WERI-Rb-1 (cell line): ENCODE measurements around the gene INTS4.

ENCODE experiments used
- DNase-seq: peaks from one replicate; pipeline ENCODE4 v3.0.0-alpha.2; 2020
- H3K27ac ChIP-seq: fragments of 250-450 bp; sonication (Bioruptor Pico); 2 replicates; pipeline ENCODE4 v1.5.1; 2020; ENCODE audit warnings: mild to moderate bottlenecking, moderate library complexity
- H3K27me3 ChIP-seq: fragments of 250-450 bp; sonication (Bioruptor Pico); 2 replicates; pipeline ENCODE4 v1.5.1; 2021; ENCODE audit warnings: mild to moderate bottlenecking, low read depth, moderate library complexity; ENCODE audit not compliant: insufficient read depth, severe bottlenecking
- H3K36me3 ChIP-seq: fragments of 250-450 bp; sonication (Bioruptor Pico); 2 replicates; pipeline ENCODE4 v1.5.1; 2020; ENCODE audit warnings: mild to moderate bottlenecking, moderate library complexity
- H3K4me3 ChIP-seq: 2 replicates; pipeline ENCODE4 v1.5.1; 2011; ENCODE audit warnings: low read depth, mild to moderate bottlenecking, control low read depth, low read length
- H3K9me3 ChIP-seq: fragments of 250-450 bp; sonication (Bioruptor Pico); 2 replicates; pipeline ENCODE4 v1.5.1; 2021; ENCODE audit warnings: mild to moderate bottlenecking, moderate library complexity; ENCODE audit not compliant: severe bottlenecking
- TF ChIP-seq, protein P1 (sequence below): IDR thresholded peaks from 2 replicates; pipeline ENCODE4 v1.5.1; 2011; ENCODE audit warnings: low read depth, mild to moderate bottlenecking, control low read depth, inconsistent platforms, low read length

INTS4 gene

GRCh38 chr11:78027759-78028158, 33.3 kb upstream of the INTS4 start:
- no peak for DNase-seq
- no peak overlapping the region for H3K4me3 ChIP-seq
- no peaks in the 10 kb centered on the region for H3K9me3 ChIP-seq
- H3K27ac ChIP-seq = no peak overlapping the region
- no peaks in the 10 kb centered on the region for H3K27me3 ChIP-seq
- TF ChIP-seq, protein P1, sequence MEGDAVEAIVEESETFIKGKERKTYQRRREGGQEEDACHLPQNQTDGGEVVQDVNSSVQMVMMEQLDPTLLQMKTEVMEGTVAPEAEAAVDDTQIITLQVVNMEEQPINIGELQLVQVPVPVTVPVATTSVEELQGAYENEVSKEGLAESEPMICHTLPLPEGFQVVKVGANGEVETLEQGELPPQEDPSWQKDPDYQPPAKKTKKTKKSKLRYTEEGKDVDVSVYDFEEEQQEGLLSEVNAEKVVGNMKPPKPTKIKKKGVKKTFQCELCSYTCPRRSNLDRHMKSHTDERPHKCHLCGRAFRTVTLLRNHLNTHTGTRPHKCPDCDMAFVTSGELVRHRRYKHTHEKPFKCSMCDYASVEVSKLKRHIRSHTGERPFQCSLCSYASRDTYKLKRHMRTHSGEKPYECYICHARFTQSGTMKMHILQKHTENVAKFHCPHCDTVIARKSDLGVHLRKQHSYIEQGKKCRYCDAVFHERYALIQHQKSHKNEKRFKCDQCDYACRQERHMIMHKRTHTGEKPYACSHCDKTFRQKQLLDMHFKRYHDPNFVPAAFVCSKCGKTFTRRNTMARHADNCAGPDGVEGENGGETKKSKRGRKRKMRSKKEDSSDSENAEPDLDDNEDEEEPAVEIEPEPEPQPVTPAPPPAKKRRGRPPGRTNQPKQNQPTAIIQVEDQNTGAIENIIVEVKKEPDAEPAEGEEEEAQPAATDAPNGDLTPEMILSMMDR = no peak
- no peaks in the 10 kb centered on the region for H3K36me3 ChIP-seq

GRCh38 chr11:78025378-78025777, 30.9 kb upstream of the INTS4 start:
- Histone ChIP-seq H3K27ac (no peak overlapping the region), H3K4me3 (no peak overlapping the region), H3K36me3 (no peaks in the 10 kb centered on the region), H3K27me3 (no peaks in the 10 kb centered on the region), H3K9me3 (no peaks in the 10 kb centered on the region)
- no peak for DNase-seq
- TF ChIP-seq, protein P1 = no peak

GRCh38 chr11:78023426-78023825, 29.0 kb upstream of the INTS4 start:
- TF ChIP-seq, protein P1 = no peak
- no peak for DNase-seq
- no peak overlapping the region for H3K4me3 ChIP-seq
- no peak overlapping the region for H3K27ac ChIP-seq
- no peaks in the 10 kb centered on the region for H3K27me3 ChIP-seq
- H3K36me3 ChIP-seq = no peaks in the 10 kb centered on the region
- H3K9me3 ChIP-seq = no peaks in the 10 kb centered on the region

DNA sequence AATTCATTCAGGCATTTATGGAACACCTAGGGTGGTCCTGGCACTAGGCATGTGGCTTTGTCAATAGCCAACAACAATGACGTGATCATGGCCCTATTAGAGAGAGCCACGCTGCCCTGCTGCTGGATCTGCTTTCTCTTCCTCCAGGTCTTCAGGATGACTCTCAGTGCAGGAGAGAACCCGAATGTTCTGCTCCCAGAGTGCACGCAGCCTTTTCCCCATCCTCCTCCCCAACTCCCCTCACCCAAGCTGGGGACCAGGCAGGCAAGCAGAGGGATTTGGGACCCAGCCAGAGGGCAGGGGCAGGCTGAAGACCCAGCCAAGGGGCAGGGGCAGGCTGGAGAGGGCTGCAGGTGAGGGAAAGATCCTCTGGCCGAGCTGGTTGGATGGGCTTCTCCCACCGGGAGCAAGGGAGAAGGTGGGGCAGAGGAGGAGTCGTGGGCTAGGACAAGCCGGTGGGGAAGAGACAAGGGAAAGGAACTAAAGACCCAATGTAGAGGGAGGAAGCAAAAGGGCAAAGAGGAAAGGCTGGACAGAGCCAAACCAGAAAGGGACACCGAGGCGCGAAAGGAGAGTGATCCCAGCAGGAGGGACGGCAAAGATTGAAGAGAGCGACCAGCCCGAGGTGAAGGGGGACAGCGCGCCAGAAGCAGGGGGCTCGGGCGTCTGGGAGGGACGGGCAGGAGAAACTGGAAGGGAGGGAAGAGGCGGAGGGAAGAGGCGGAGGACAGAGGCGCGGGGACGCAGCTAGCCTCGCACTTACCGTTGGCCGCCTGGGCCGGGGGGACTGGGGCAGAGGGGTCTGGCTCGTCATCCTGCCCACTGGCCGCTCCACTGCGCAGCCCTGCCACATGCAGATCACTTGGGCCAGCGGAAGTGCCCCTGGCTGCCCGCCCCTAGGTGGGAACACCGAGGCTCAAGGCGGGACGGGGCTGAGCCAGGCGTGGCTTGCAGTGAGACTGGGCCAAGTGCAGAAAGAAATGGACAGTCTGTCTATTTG, 28.2 kb upstream of the INTS4 start, which contains the start of gene KCTD14:
Gene KCTD14, minus strand, starts transcription at position 880 of the 1,000 bp plus-strand sequence. Its CDS starts 27 bp downstream, at position 853.
- H3K9me3 ChIP-seq = no peaks in the 10 kb centered on the region
- H3K27ac ChIP-seq = no peak within 1 kb of the TSS
- H3K27me3 ChIP-seq = no peaks in the 10 kb centered on the region
- H3K4me3 ChIP-seq = no peak within 1 kb of the TSS
- H3K36me3 ChIP-seq = no peaks in the 10 kb centered on the region
- no peak for DNase-seq
- TF ChIP-seq, protein P1 = no peak

DNA sequence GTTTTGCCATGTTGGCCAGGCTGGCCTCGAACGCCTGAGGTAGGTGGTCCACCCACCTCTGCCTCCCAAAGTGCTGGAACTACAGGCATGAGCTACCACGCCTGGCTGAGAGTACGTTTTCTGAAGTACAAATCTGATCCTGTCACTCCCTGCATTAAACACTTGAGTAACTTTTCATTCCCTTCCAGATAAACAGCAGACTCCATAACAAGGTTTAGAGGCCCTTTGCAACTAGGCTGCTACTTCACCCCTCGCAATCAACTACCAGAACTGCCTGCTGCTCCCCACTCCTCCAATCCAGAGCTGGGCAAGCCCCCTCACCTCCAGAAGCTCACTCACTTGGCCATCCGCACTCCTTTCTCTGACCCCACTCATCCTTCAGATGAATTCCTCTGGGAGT, 27.1 kb upstream of the INTS4 start:
- no peak overlapping the region for H3K4me3 ChIP-seq
- no peaks in the 10 kb centered on the region for H3K36me3 ChIP-seq
- no peak overlapping the region for H3K27ac ChIP-seq
- DNase-seq = no peak
- no peaks in the 10 kb centered on the region for H3K27me3 ChIP-seq
- TF ChIP-seq, protein P1 = no peak
- H3K9me3 ChIP-seq = no peaks in the 10 kb centered on the region
